ENCODE results near the gene PHLDB2. TPM values are rescaled to one million over a fixed set of nuclear protein-coding genes. Genes with fewer than 3 reads are reported as not detected.

Gene PHLDB2
- total RNA-seq, 1 experiment from 2014 or later, result 13.2 TPM

GRCh38 chr3:111890051-111890580, 31.1 kb downstream of the PHLDB2 start:
- H3K27me3 Mint-ChIP-seq (ENCODE audit: low read depth), result no peaks in the 10 kb centered on the region
- Histone ChIP-seq H3K9me3 (ENCODE audit: control insufficient read depth, low read depth, low read length) (no peaks in the 10 kb centered on the region), H3K4ac (ENCODE audit: low read depth, low read length) (no peak overlapping the region), H3K4me2 (ENCODE audit: insufficient read depth, insufficient read length, low read length) (no peak overlapping the region), H4K5ac (ENCODE audit: insufficient read length, low read depth, low read length) (no peak overlapping the region), H3K27ac (ENCODE audit: insufficient read length, low read depth, low read length) (no peak overlapping the region), H4K91ac (ENCODE audit: insufficient read length, low read depth, low read length) (no peak overlapping the region), H3K23me2 (ENCODE audit: insufficient read length, low read depth, low read length, poor library complexity, severe bottlenecking) (no peaks in the 10 kb centered on the region), H4K8ac (replicated peaks; ENCODE audit: insufficient read length, low read depth, low read length) (no peak overlapping the region), H3K4me1 (ENCODE audit: insufficient read depth, low read length) (no peaks in the 10 kb centered on the region), H2BK15ac (ENCODE audit: low read depth, low read length) (no peak overlapping the region), H2BK20ac (ENCODE audit: low read depth, low read length, poor library complexity, severe bottlenecking) (no peak overlapping the region), H2AK5ac (ENCODE audit: insufficient read length, low read length) (no peak overlapping the region), H3K79me1 (ENCODE audit: insufficient read depth, low read depth, low read length, poor library complexity, severe bottlenecking) (no peaks in the 10 kb centered on the region), H2AFZ (ENCODE audit: low read length) (no peak overlapping the region), H3K27me3 (ENCODE audit: insufficient read depth, low read length) (no peaks in the 10 kb centered on the region), H2BK120ac (ENCODE audit: low read depth, low read length, poor library complexity, severe bottlenecking) (no peak overlapping the region), H2BK5ac (ENCODE audit: insufficient read length, low read length) (no peak overlapping the region), H3K79me2 (ENCODE audit: insufficient read depth, low read length) (no peaks in the 10 kb centered on the region), H2BK12ac (ENCODE audit: insufficient read length, low read depth, low read length) (no peak overlapping the region), H3K56ac (ENCODE audit: insufficient read length, low read depth, low read length) (no peak overlapping the region), H4K20me1 (ENCODE audit: control insufficient read depth, insufficient read depth, insufficient read length) (no peaks in the 10 kb centered on the region), H3K9ac (ENCODE audit: extremely low read depth, insufficient read length, low read length) (no peak overlapping the region), H3T11ph (ENCODE audit: low read length) (no peak overlapping the region), H3K23ac (ENCODE audit: insufficient read length, low read depth, low read length) (no peak overlapping the region), H3K14ac (ENCODE audit: insufficient read depth, low read length) (no peak overlapping the region), H3K18ac (ENCODE audit: insufficient read length, low read depth, low read length) (no peak overlapping the region)
- no CpG with 5 or more reads among the region's 5 CpGs for WGBS (ENCODE audit: extremely low coverage, insufficient read length, low lambda C conversion rate)
- no peak for DNase-seq
- no peaks in the 10 kb centered on the region for H3K9me3 Mint-ChIP-seq
- H3K4me3 Mint-ChIP-seq, result no peak overlapping the region
- peaks cover 0 to 3% of the 10 kb centered on the region in 2 experiments; a peak in 1 of 4 replicates for H3K4me1 Mint-ChIP-seq
- peaks cover under 1 to 4% (median 1%) of the 10 kb centered on the region in 3 experiments; a peak in 5 of 7 replicates for H3K36me3 Mint-ChIP-seq (ENCODE audit: insufficient read depth in 1 of 3, low read depth in 3 of 3)
- no peak overlapping the region for H3K27ac Mint-ChIP-seq
- TF ChIP-seq, protein P1, sequence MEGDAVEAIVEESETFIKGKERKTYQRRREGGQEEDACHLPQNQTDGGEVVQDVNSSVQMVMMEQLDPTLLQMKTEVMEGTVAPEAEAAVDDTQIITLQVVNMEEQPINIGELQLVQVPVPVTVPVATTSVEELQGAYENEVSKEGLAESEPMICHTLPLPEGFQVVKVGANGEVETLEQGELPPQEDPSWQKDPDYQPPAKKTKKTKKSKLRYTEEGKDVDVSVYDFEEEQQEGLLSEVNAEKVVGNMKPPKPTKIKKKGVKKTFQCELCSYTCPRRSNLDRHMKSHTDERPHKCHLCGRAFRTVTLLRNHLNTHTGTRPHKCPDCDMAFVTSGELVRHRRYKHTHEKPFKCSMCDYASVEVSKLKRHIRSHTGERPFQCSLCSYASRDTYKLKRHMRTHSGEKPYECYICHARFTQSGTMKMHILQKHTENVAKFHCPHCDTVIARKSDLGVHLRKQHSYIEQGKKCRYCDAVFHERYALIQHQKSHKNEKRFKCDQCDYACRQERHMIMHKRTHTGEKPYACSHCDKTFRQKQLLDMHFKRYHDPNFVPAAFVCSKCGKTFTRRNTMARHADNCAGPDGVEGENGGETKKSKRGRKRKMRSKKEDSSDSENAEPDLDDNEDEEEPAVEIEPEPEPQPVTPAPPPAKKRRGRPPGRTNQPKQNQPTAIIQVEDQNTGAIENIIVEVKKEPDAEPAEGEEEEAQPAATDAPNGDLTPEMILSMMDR (conservative IDR thresholded peaks at IDR 0.05), result no peak

Measured in H9 (cell line).